Peyer's patch (tissue), 4 donors: ENCODE measurements around the gene PROP1. TPM values are rescaled to one million over a fixed set of nuclear protein-coding genes. Genes with fewer than 3 reads are reported as not detected.
"Not testable (repeated sequence)": the region's sequence is repeated elsewhere in the genome, so short reads cannot be mapped to it uniquely, and the experiment has no call there.

Experiments used
- DNase-seq, 3 donors: peaks; one replicate each; pipeline ENCODE4 v3.0.0-alpha.2; 2017 to 2019
- H3K27ac ChIP-seq, 4 donors: fragments of 200-600 bp; sonication (generic); one replicate each; pipeline ENCODE4 v1.5.1; 2016 to 2019
- H3K27me3 ChIP-seq, 2 donors: fragments of 200-600 bp; sonication (generic); one replicate each; pipeline ENCODE4 v1.5.1; 2019
- H3K36me3 ChIP-seq, 3 donors: fragments of 200-600 bp; sonication (generic); one replicate each; pipeline ENCODE4 v1.5.1; 2016 to 2019
- H3K4me1 ChIP-seq, 4 donors: fragments of 200-600 bp; sonication (generic); one replicate each; pipeline ENCODE4 v1.5.1; 2016 to 2019
- H3K4me3 ChIP-seq, 4 donors: fragments of 200-600 bp; sonication (generic); 1 replicate in 3 of 4; 2 replicates in 1 of 4; pipeline ENCODE4 v1.5.1; 2016 to 2019; ENCODE audit warnings: mild to moderate bottlenecking in 1 of 4
- H3K9me3 ChIP-seq, 4 donors: fragments of 200-600 bp; sonication (generic); one replicate each; pipeline ENCODE4 v1.5.1; 2016 to 2019; ENCODE audit warnings: mild to moderate bottlenecking in 1 of 4
- CTCF ChIP-seq, 6 experiments: fragments of 450-650 bp in 4 of 6; fragments of 200-600 bp in 2 of 6; sonication (generic) in 1 of 6; IDR thresholded peaks; one replicate each; pipeline ENCODE4 v1.5.1; 2017 to 2019; ENCODE audit warnings: antibody characterized with exemption in 6 of 6, mild to moderate bottlenecking in 3 of 6, moderate library complexity in 1 of 6
- POLR2A ChIP-seq, 2 donors: fragments of 450-650 bp; IDR thresholded peaks; one replicate each; pipeline ENCODE4 v1.5.1; 2017; ENCODE audit warnings: antibody characterized with exemption in 2 of 2, mild to moderate bottlenecking in 2 of 2, moderate library complexity in 2 of 2
- total RNA-seq, 4 donors: library from RNA; depleted of rRNA; stranded (reverse); fragments of >200 nt; gene quantifications; one replicate each; pipeline ENCODE4 v1.1.0, GENCODE V29; 2016

Gene PROP1
- total RNA-seq: not detected

DNA sequence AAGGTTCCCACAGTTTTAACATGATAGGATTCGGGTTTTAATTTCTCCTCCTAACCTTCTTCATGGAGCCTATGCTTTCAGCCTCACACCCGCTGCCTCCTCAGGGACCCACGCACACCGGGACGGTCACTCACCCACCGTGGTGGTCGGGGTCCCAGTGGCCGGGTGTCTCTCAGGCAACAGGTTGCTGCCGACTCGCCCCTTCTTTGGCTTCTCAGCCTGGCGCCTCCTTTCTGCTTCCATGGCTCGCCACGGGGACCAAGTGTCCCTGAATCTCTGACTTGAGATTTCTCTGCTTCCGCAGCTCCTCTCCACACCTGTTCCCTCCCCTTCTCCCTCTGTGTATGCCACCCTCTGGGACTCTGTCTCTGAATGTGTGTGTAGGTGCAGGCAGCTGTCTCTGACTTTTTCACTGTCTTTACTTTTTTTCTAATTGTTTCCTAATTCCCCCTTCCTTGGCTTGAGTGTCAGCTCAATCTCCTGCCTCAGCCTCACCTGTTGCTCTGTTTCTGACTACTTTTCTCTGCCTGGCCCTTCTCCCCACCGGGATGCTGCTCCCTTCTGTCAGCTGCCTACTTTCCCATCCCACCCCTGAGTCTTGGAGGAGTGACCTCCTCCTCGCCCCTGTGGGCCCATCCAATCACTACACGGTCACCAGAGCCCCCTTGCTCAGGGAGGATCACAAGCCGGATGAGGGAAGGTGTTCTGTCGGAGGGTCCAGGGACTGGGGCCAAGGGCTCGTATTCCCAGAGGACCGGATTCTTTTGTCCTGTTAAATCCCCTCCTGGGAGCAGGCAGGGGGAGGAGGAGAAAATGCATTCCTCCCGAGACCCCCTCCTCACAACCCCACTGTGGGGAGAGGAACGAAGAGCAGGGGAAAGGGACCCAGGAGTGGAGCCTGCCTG is at the start of gene PROP1:
Gene PROP1, minus strand, starts transcription at position 552 of the 905 bp plus-strand sequence. Its CDS starts 309 bp downstream, at position 243.
- H3K36me3 ChIP-seq: no peaks in the 10 kb centered on the region
- DNase-seq: no peak
- H3K27ac ChIP-seq: no peak within 1 kb of the TSS
- TF ChIP-seq CTCF (IDR thresholded peaks at IDR 0.05): no peak
- TF ChIP-seq POLR2A (IDR thresholded peaks at IDR 0.05): no peak
- H3K27me3 ChIP-seq: no peaks in the 10 kb centered on the region
- H3K4me3 ChIP-seq: no peak within 1 kb of the TSS
- no peaks in the 10 kb centered on the region for H3K4me1 ChIP-seq
- no peaks in the 10 kb centered on the region for H3K9me3 ChIP-seq

DNA sequence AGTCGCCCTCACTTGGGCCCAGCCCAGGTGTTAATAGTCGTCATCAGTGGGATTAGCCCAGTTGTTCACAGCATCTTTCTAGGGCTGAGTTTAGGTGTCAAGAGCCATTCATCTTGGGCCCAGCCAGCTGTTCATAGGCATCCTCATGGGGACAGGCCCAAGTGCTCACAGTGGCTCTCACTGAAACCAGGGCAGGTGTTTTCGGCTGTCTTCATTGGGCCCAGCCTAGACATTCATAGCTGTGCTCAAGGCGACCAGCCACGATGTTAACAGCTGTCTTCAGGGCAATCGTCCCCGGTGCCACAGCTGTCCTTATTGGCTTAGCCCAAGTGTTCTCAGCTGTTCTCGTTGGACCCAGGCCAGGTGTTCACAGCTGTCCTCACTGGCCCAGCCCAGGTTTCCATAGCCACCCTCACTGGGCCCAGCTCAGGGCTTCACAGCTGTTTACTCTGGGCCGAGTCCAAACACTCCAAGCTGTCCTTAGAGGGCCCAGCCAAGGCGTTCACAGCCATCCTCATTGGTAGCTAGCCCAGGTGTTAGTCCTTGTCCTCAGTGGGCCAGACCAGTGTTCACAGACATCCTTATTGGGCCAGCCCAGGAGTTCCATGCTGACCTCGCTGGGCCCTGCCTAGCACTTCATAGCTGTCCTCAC is 23.5 kb upstream of the PROP1 start:
- not testable (repeated sequence) for DNase-seq, H3K27me3 ChIP-seq, H3K4me3 ChIP-seq, H3K4me1 ChIP-seq, H3K27ac ChIP-seq, H3K36me3 ChIP-seq, H3K9me3 ChIP-seq

GRCh38 chr5:178012758-178013157 is 16.7 kb upstream of the PROP1 start:
- not testable (repeated sequence) for H3K4me1 ChIP-seq, DNase-seq, H3K27ac ChIP-seq, H3K27me3 ChIP-seq, H3K9me3 ChIP-seq, H3K4me3 ChIP-seq, H3K36me3 ChIP-seq

- H3K27ac ChIP-seq, DNase-seq, H3K4me3 ChIP-seq, H3K9me3 ChIP-seq, H3K4me1 ChIP-seq, H3K36me3 ChIP-seq, H3K27me3 ChIP-seq: not testable (repeated sequence)
These were observed 15.9 kb upstream of the PROP1 start for GRCh38 chr5:178011816-178012554.

- H3K27me3 ChIP-seq, H3K9me3 ChIP-seq, H3K36me3 ChIP-seq, DNase-seq, H3K4me3 ChIP-seq, H3K27ac ChIP-seq, H3K4me1 ChIP-seq: not testable (repeated sequence)
These were observed 11.2 kb upstream of the PROP1 start for GRCh38 chr5:178007272-178007671.

GRCh38 chr5:178006536-178007231 is 10.6 kb upstream of the PROP1 start:
- DNase-seq, H3K27ac ChIP-seq, H3K4me1 ChIP-seq, H3K9me3 ChIP-seq, H3K27me3 ChIP-seq, H3K36me3 ChIP-seq: not testable (repeated sequence)
- H3K4me3 ChIP-seq: peak overlapping the region in 2 of 4 donors; percentile 22 to 32

- not testable (repeated sequence) for H3K27me3 ChIP-seq, H3K4me1 ChIP-seq, DNase-seq, H3K9me3 ChIP-seq, H3K4me3 ChIP-seq, H3K27ac ChIP-seq, H3K36me3 ChIP-seq
These were observed 10.1 kb upstream of the PROP1 start for GRCh38 chr5:178006181-178006535.

- H3K27ac ChIP-seq: no peak overlapping the region
- H3K27me3 ChIP-seq: no peaks in the 10 kb centered on the region
- no peak for DNase-seq
- no peaks in the 10 kb centered on the region for H3K9me3 ChIP-seq
- no peaks in the 10 kb centered on the region for H3K4me1 ChIP-seq
- no peak overlapping the region for H3K4me3 ChIP-seq
- H3K36me3 ChIP-seq: no peaks in the 10 kb centered on the region
- TF ChIP-seq CTCF (IDR thresholded peaks at IDR 0.05) (no peak), POLR2A (IDR thresholded peaks at IDR 0.05) (no peak)
These were observed 1.8 kb upstream of the PROP1 start for GRCh38 chr5:177997846-177998245.
